HS-27A (cell line): Measurements from ENCODE around the gene TMEM50A.
"Not testable (repeated sequence)": the region's sequence is repeated elsewhere in the genome, so short reads cannot be mapped to it uniquely, and the experiment has no call there.

Experiments used
- DNase-seq: peaks from one replicate; pipeline ENCODE4 v3.0.0-alpha.2; 2012; ENCODE audit warnings: low read depth, missing footprints

Gene TMEM50A

GRCh38 chr1:25387096-25387495 is 49.0 kb downstream of the TMEM50A start:
- DNase-seq = not testable (repeated sequence)

DNA sequence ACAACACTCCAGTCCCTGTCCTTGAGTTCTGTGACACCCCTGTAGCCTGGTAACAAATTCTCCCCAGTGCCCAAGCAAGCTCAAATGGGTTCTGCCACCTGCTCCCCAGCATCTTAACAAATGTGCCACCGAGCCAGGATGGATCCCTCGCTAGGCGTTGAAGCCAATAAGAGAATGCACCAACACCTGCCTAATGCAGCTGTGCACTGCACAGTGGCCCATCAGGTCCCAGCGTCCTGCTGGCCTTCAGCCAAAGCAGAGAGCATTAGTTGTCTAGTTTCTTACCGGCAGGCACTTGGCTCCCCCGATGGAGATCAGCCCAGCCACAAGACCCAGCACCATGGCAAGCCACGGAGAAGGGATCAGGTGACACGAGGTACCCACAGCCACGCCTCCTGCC is 50.6 kb downstream of the TMEM50A start:
- not testable (repeated sequence) for DNase-seq

DNA sequence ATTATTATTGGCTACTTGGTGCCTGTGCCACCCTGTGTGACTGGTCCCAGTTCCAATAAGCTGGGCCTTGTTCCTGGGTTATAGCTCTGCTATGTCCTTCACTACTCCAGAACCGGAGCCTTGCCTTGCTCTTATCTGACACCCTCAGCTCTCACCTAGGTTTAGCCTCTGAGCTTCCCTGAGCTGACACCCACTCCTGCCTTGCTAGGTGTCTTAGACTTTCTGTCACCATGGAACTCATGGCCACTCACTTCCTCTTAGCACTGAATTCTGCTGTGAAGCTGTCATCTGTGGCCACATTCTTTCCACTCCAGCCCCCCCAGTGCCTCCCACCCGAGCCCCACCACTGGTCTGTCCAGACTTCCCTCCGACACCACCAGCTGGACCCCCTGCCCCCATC is 51.6 kb downstream of the TMEM50A start:
- not testable (repeated sequence) for DNase-seq

- no peak for DNase-seq
Observed at GRCh38 chr1:25392841-25393240, 54.7 kb downstream of the TMEM50A start.

DNA sequence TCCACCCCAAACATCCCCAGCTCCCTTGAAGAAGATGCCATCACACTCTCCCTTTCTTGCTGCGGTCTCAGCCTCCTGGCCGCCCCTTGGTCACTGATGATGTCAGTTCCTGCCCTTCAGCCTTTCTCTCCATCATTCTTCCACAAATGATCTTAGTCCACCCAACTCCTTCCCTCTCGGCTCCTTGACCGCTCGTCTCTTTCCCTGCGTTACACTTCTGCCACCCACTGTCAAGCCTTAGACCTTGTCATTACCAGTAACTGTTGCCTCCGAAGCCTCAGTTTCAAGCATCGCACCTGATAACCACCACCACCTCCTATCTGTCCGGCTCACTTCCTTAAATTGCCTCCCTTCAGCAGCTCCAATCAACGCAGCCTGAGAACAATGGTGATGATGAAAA is 59.4 kb downstream of the TMEM50A start:
- DNase-seq = not testable (repeated sequence)

DNA sequence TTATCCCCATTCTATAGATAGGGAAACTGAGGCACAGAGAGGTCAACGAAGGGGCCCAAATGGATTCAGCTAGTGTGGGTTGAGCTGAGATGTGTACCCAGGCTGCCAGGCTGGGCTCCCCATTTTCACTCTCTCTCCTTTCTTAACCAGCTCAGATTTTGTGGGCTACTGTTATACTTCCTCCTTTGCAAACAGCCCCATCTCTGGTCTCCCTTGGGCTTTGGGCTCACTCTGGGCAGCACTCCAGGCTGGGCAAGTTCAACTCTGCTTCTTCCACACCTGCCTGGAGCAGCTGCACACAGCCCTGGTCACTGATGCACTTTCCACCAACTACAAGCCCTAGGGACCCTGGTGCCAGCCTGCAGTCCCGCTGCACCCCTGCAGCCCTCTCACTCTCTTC is 59.9 kb downstream of the TMEM50A start:
- DNase-seq = not testable (repeated sequence)

DNA sequence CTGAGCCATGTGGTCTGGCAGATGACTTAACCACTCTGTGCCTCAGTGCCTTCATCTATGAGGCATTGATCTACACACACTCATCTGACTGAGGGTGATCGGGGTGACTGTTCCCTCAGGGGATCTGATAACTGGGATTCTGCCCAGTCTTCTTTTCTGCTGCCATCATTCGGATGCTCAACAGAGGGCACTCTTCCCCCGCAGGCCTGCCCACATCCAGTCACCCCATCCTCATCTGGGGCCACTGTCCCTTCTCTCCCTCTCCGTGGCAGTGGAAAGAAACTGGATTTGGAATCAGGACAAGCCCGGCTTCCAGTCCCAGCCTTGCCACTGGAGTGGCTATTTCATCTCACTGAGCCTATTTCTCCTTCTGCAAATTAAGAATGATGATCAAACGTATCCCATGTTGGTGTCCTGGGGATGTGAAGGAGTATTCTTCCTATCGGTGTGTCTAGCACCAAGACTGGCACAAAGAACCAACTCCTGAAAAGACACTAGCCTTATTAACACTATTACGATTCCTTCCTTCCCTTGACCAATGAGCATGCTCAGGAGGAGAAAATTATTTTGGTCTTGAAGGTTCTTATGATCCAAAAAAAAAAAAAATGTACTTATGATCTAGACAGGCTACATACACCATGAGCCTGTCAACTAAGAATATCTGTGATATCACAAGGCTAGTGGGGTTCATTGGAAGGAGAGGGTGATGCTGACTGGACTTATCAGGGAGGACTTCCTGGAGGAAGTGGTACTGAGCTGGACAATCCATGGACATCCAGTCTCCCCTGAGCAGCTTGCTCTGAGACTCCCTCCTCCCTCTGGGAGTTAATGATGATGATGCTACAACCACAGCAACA is 65.0 kb downstream of the TMEM50A start:
- DNase-seq = not testable (repeated sequence)

DNA sequence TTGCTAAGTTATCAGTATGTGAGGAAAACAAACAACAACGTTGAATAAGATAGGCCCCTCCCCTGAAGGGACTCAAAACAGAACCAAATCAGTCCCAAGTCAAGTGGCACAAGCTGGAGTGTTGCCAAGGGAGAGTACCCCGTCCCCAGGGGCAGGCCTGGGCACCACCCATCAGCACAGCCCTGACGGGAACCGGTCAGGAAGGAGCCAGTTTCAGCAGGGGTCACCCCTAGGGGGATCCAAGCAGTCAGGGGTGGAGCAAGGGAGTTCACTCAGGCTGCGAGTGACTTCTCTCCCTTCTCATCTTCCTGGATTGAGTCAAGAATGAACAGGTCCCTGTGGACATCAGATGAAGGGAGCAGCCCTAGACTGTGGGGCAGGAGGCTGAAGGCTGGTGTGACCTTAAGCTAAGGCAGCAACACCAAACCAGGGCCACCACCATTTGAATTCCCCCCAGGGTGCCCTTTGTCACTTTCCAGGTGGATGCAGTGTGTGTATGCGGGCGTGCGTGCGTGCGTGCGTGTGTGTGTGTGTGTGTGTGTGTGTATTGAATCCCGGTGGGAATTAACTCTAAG is 67.7 kb downstream of the TMEM50A start:
- not testable (repeated sequence) for DNase-seq

- DNase-seq = not testable (repeated sequence)
Observed at GRCh38 chr1:25409641-25410427, 71.7 kb downstream of the TMEM50A start.
